HUES48 (cell line): ENCODE measurements around the gene TANC1.

Experiments used
- H3K27ac ChIP-seq: one replicate; pipeline ENCODE4 v1.7.0; 2013; ENCODE audit warnings: low read depth, low read length, inconsistent platforms
- H3K27me3 ChIP-seq: 2 replicates; pipeline ENCODE4 v1.6.1; 2013; ENCODE audit warnings: mild to moderate bottlenecking, low read length; ENCODE audit not compliant: control insufficient read depth, insufficient read depth
- H3K36me3 ChIP-seq: 2 replicates; pipeline ENCODE4 v1.6.1; 2013; ENCODE audit warnings: low read length; ENCODE audit not compliant: control insufficient read depth, insufficient read depth
- H3K4me1 ChIP-seq: 2 replicates; pipeline ENCODE4 v1.6.1; 2013; ENCODE audit warnings: mild to moderate bottlenecking, low read length; ENCODE audit not compliant: control insufficient read depth, insufficient read depth
- H3K4me3 ChIP-seq: 2 replicates; pipeline ENCODE4 v1.5.1; 2013; ENCODE audit warnings: mild to moderate bottlenecking, low read depth, low read length
- H3K9ac ChIP-seq: 2 replicates; pipeline ENCODE4 v1.6.1; 2013; ENCODE audit warnings: mild to moderate bottlenecking, low read depth, low read length, moderate library complexity
- H3K9me3 ChIP-seq: 2 replicates; pipeline ENCODE4 v1.6.1; 2013; ENCODE audit warnings: low read length; ENCODE audit not compliant: control insufficient read depth, insufficient read depth

The TANC1 gene

DNA sequence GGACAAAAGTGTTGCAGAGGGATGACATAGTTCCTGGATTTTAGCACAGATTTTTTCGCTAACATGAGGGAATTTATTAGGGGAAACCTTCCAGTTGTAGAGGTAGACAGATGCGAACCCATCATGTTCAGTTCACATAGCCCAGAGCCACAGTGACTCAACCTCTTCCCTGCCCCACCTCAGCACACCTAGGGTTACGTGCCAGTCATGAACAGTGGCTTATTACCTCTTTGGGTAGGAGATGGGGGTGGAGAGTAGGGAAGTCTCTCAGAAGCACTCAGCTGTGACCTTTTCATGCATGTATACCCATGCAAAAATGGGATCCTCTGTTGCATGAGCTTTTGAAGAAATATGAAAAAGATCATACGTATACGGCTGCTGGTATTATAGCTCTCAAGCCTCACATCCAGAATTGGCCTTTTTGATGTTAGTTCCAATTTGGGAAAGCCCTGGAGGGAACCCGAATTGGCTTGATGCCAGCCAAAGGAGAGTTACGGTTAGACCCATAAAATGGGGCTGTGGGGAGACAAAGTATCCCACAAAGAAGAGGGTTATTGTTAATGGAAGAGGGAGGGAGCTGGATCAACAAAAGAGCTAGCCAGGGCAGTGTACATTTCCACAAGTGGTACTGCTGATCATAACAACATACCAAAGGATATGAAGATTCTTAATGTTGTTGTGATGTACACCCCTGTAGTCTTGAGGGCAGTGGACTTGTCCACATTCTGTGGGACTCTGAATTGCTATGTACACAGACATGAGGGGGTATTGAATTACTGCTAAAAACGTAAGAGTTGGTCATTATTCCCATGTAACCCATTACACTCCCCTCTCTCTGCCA lies 4.9 kb downstream of the TANC1 start:
- Histone ChIP-seq H3K27me3 (peaks cover 47% of the 10 kb centered on the region), H3K4me3 (no peak overlapping the region), H3K9me3 (no peaks in the 10 kb centered on the region), H3K9ac (no peak overlapping the region), H3K4me1 (peaks cover 7% of the 10 kb centered on the region), H3K27ac (no peak overlapping the region), H3K36me3 (no peaks in the 10 kb centered on the region)

- H3K27ac ChIP-seq, result no peak overlapping the region
- H3K4me1 ChIP-seq, result peaks cover 1% of the 10 kb centered on the region
- no peak overlapping the region for H3K4me3 ChIP-seq
- no peaks in the 10 kb centered on the region for H3K36me3 ChIP-seq
- no peaks in the 10 kb centered on the region for H3K9me3 ChIP-seq
- no peak overlapping the region for H3K9ac ChIP-seq
- peaks cover 33% of the 10 kb centered on the region for H3K27me3 ChIP-seq
Observed at GRCh38 chr2:158975271-158975921, 7.0 kb downstream of the TANC1 start.

DNA sequence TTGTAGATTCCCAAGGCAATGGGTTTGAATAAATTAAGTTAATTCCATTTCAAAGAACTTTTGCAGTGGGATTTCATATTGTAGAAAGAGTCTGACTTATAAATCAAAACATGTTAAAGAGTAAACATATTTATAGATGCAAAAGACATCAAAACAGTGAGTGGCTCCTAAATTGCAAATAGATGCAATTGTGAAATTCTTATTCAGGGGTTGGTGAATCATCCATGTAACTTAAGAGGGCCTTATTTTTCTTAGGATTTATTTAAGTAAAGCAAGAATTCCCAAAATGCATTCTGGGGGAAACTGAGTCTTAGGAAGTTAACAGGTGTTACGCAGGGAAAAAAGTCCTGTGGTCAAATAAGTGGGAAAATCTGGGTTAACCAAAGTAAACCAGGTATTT lies 11.3 kb downstream of the TANC1 start:
- Histone ChIP-seq H3K9ac (no peak overlapping the region), H3K36me3 (no peaks in the 10 kb centered on the region), H3K27me3 (no peaks in the 10 kb centered on the region), H3K27ac (no peak overlapping the region), H3K9me3 (no peaks in the 10 kb centered on the region), H3K4me3 (no peak overlapping the region), H3K4me1 (no peaks in the 10 kb centered on the region)

DNA sequence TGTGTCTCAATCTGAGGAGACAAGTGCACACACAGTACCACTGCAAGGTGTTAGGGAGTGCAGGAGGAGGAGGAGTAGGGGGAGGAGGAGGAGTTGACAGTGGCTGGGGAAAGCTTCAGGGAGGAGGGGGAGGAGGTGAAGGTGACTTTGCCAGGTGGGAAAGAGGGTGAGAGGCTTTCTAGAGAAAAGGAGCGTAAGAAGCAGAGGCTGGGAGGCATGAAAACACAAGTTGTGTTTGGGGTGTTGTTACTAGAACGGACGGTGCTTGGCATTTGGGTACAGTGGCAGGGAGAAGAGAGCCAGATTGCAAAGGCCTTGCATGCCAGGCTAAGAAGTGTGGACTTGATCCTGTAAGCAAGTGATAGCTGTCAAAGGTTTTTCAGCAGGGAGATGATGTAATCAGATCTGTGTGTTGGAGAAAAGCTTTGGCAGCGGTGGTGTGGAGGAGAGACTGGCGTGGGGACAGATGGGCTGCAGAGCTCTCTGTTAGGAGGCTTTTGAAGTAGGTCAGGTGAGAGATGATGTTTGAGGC lies 16.2 kb downstream of the TANC1 start:
- no peaks in the 10 kb centered on the region for H3K9me3 ChIP-seq

DNA sequence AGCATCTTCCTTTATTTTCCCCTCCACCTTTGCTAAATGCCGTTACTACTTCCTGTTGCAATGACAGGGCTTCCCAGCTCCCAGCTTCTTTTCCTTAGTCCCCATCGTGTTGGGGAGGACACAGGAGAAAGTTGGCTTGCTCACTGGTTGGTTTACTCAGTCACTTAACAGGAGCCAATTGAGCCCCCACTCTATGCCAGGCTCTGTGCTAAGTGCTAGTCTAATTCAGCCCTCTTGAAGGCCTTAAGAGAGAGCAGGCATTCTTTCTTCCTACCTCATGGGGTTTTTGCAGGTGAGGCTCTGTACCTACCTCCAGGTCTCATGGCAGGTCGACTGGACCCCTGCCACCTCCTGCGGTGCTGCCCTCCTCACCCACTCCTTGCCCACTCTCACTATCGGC lies 20.1 kb downstream of the TANC1 start:
- Histone ChIP-seq H3K4me3 (no peak overlapping the region), H3K27me3 (no peaks in the 10 kb centered on the region), H3K9me3 (no peaks in the 10 kb centered on the region), H3K36me3 (no peaks in the 10 kb centered on the region), H3K27ac (no peak overlapping the region), H3K9ac (no peak overlapping the region), H3K4me1 (no peaks in the 10 kb centered on the region)

More for the DNA sequence above, 16.2 kb downstream of the TANC1 start:
- Histone ChIP-seq H3K9ac (no peak overlapping the region), H3K36me3 (no peaks in the 10 kb centered on the region), H3K4me1 (no peaks in the 10 kb centered on the region), H3K27me3 (no peaks in the 10 kb centered on the region), H3K4me3 (no peak overlapping the region), H3K27ac (no peak overlapping the region)

DNA sequence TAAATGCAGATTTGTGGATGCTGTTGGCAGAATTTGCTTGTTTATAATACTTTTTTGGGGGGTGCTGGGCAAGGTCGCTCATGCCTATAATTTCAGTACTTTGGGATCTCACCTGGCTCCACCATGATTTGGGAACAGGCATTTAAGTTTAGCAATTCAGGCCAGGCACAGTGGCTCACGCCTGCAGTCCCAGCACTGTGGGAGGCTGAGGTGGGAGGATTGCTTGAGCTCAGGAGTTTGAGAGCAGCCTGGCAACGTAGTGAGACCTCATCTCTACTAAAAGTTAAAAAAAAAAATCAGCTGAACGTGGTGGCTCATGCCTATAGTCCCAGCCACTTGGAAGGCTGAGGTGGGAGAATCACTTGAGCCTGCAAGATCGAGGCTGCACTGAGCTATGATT lies 20.7 kb downstream of the TANC1 start:
- no peaks in the 10 kb centered on the region for H3K4me1 ChIP-seq
- no peaks in the 10 kb centered on the region for H3K36me3 ChIP-seq
- H3K27me3 ChIP-seq, result no peaks in the 10 kb centered on the region
- H3K9ac ChIP-seq, result no peak overlapping the region
- no peak overlapping the region for H3K27ac ChIP-seq
- H3K9me3 ChIP-seq, result no peaks in the 10 kb centered on the region
- no peak overlapping the region for H3K4me3 ChIP-seq

- H3K9me3 ChIP-seq, result no peaks in the 10 kb centered on the region
- no peaks in the 10 kb centered on the region for H3K36me3 ChIP-seq
- no peak overlapping the region for H3K4me3 ChIP-seq
- H3K4me1 ChIP-seq, result peaks cover 12% of the 10 kb centered on the region
- no peak overlapping the region for H3K9ac ChIP-seq
- no peak overlapping the region for H3K27ac ChIP-seq
- no peaks in the 10 kb centered on the region for H3K27me3 ChIP-seq
Observed at GRCh38 chr2:158990397-158991214, 22.2 kb downstream of the TANC1 start.

DNA sequence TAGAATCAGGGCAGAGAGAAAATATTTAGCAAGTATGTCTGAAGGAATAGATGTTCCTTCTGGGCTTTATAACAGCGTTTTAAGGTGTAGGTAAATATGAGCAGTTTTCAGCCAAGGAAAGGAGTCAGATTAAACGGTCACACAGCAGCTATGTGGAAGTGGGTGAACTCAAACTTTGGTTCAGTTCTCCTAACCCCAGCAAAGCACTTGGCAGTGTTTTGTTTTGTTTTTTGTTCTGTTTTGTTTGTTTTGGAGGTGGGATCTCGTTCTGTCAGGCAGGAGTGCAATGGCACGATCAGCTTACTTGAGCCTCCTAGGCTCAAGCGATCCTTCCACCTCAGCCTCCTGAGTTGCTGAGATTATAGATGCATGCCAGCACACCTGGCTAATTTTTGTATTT lies 24.6 kb downstream of the TANC1 start:
- Histone ChIP-seq H3K36me3 (no peaks in the 10 kb centered on the region), H3K9me3 (no peaks in the 10 kb centered on the region), H3K4me3 (no peak overlapping the region), H3K9ac (no peak overlapping the region), H3K27ac (no peak overlapping the region), H3K4me1 (peaks cover 15% of the 10 kb centered on the region), H3K27me3 (no peaks in the 10 kb centered on the region)

GRCh38 chr2:158993721-158994587 lies 25.5 kb downstream of the TANC1 start:
- Histone ChIP-seq H3K36me3 (no peaks in the 10 kb centered on the region), H3K9ac (no peak overlapping the region)

GRCh38 chr2:158994920-158995676 lies 26.7 kb downstream of the TANC1 start:
- Histone ChIP-seq H3K9ac (no peak overlapping the region), H3K36me3 (no peaks in the 10 kb centered on the region), H3K27ac (peak overlapping the region; percentile 75), H3K9me3 (no peaks in the 10 kb centered on the region), H3K27me3 (no peaks in the 10 kb centered on the region), H3K4me1 (peaks cover 15% of the 10 kb centered on the region), H3K4me3 (no peak overlapping the region)

More at GRCh38 chr2:158993721-158994587, 25.5 kb downstream of the TANC1 start:
- no peak overlapping the region for H3K27ac ChIP-seq
- no peaks in the 10 kb centered on the region for H3K9me3 ChIP-seq
- no peak overlapping the region for H3K4me3 ChIP-seq
- H3K27me3 ChIP-seq, result no peaks in the 10 kb centered on the region
- peaks cover 15% of the 10 kb centered on the region for H3K4me1 ChIP-seq
